ENCODE data around the gene CCDC85A.
A peak's percentile ranks its signal among the peaks of the same experiment; 100 is the strongest.

The CCDC85A gene

DNA sequence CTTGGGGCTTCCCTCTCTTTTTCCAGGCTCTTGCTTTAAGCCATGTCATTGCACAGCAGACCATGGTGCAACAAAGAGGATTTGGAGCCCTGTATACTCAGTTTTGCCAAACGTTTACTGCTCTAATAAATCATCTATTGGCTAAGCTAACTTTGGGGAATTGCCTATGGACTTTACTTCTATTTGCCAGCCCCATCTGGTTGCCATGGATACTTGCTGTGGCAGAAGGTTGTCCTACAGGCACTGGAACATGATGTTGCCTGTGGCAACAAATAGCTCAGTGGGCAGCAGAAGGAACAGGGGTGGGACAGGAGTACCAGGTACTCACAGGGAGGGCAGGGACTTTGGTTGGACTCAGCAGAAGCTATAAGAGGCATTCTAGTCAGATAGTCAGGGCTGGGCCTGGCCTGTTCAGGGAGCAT lies 129.7 kb downstream of the CCDC85A start:
- no peak for FAIRE-seq

DNA sequence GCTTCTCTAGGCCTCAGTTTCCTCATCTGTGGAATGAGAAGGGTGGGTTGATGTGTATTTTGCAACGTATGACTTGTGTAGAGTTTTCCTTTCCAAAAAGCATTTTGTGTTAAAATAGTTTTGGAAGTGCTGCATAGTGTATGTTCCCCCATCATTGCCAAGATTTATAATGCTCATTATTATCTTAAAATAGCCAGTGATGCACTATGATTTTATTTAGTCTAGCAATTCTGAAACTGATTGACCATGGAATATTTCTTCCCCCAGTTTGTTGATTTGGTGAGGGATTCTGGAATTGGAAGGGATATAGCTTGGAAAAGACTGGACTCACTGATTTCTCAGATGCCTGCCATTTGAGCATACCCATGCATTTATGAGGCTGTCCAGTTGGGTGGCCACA lies 130.6 kb downstream of the CCDC85A start:
- FAIRE-seq, result no peak

DNA sequence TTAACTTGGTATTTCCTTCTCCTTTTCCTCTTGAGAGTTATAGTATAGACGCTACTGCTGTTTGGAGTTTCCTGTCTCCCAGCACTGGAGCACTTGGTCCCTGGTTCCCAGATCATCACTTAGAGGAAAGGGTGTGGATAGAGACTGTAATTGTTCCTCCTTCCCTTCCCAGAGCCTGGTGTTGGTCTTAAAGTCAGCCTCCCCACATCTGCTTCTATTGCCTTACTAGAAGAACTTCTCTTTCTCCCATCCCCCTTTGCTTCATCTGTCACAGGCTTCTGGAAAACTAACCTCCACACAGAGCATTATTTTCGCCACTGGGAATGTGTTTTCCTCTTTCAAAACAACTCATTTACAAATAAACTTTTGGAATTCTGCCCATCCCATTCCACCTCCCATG lies 131.0 kb downstream of the CCDC85A start:
- peak; percentile 57 for FAIRE-seq

DNA sequence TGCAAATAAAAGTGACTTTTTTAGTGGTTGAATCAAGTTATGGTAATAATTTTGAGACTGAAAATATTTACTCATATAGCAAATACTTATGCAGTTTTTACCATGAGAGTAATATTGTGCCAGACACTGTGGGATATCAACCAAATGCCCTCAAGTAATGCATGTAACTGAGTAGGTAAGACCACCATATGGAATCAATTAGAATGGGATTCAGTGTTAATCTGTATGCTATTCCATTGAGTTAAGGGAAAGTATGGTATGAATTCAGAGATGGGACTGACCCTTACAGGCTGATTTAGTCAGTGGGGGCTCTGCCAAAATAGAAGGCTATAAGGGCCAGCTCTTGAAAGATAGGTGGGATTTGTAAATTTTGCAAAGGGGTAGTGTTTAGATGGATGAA lies 131.6 kb downstream of the CCDC85A start:
- FAIRE-seq, result no peak

DNA sequence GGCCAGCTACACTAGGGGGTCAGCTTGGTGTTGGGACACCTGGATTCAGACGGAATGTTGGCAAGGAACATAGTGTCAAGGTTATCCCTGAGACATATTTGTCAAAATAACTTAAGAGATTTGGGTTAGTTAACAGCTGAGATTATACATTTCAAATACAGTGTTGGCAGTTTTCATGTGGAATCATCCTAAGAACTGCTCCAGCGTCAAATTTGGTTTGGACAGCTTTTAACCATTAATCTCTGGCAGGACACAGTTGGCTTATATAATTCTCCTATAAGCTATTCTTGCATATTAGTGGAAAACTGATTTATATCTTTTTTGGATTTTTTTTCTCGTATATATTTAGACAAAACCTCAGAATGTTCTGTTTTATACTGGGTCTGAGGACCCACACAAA lies 132.2 kb downstream of the CCDC85A start:
- no peak for FAIRE-seq

DNA sequence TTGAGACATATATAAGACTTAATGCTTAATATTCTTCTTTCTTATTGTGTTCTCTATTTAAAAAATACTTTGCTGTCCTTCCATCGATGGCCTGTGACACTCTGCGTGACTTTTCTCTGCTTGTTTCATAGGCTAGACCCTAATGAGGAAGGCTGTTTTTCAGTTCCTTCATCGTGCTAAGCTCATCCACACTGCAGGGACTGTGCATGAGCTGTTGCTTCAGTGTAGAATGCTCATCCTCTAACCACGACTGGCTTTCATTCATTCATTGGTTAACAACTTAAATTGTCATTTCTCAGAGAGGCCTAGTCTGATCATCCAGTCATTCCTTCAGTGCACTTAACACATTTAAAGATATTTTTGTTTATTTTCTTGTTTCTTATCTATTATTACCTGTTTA lies 134.4 kb downstream of the CCDC85A start:
- no peak for FAIRE-seq

DNA sequence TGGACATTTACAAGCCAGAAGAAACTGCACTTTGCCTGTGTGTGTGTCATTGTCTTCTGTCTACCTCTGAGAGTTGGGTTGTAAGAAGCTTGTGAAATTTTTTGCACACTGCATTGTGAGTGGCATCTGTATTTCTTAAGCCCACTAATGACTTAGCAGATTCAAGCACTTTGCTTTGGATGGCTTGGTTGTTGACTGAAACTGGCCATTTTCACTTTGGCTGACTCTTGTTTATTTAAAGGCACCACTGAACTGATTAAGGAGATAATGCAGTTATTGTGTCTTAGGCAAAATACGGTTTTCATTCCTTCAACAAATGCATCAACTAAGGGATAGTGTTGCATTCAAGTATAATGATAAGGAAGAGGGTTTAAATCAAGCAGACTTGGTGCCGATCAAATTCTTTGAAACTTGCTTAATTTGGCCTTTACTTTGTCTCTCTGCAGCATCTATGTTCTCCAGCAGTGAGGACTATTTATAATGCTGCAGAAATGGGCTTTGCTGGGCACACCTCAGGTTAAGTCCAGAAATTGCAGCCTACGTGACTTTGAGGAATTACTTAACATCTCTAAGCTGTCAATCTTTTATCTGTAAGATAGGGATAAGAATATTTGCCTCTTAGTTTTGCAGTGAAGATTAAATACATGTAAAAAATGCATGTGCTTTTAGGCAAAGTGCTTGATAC lies 142.0 kb downstream of the CCDC85A start:
- no peak for FAIRE-seq

DNA sequence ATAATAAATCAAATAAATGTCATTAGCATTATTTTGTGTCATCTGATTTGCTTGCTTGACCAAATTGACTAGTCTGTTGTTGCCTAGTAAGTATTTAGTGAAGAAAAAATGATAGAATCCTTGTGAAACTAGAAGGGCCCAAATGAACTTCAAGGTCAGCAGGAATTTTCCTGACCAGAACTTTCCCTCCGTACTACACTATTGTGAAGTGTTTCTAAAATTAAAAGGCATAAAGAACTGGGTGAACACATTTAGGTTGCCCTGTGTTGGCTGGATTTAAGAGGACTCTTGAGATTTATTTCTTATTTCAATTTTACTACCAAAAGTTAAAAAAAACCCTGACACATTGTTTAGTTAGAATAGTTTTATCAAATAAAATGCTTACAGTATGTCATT lies 142.6 kb downstream of the CCDC85A start:
- FAIRE-seq, result no peak

DNA sequence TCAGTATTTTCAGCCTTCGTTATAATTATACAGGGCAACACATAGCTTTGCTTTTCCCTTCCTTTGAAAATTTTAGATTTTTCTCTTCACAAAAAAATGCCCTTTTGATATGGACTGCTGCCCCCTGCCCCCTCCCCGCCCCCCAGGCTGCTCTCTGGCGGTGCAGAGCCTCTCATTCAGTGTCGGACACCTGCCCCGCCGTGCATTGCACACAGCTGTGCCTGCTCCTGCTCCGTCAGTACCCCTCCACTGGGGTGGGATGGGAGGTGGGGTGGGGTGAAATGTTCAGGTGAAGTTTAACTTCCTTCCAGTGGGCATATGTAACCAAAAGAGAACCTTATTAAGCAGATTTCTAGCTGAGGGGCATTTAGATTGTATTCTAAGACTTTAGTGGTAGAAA lies 148.0 kb downstream of the CCDC85A start:
- FAIRE-seq, result no peak

DNA sequence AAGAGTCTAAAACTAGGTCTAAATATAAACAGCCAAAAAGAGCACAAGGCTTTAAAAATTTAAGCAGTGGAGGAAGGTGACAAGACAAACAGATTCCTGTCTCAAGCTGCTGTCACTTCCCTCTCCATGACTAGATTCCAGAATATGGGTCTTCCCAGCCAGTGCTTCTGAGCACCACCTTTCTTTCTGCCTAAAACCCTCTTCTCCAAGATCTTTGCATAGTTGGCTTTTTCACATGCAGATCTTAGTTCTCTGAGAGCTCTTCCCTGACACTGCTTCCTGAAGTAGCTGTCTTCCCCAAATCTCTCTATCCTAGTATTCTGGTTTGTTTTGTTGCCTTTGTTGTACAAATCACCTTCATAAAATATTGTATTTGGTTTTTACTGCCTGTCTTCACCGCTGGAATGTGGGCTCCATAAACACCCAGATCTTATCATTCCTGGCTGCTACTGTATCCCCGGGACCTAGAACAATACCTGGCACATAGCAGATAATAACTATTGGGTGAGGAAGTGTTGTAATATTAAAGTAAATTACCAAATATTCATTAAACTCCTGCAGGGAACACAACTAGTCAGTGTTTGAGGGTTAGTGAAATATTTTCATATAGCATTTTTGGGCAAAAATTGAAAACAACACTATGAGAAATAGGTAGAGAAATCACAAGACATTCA lies 150.2 kb downstream of the CCDC85A start:
- no peak for FAIRE-seq

DNA sequence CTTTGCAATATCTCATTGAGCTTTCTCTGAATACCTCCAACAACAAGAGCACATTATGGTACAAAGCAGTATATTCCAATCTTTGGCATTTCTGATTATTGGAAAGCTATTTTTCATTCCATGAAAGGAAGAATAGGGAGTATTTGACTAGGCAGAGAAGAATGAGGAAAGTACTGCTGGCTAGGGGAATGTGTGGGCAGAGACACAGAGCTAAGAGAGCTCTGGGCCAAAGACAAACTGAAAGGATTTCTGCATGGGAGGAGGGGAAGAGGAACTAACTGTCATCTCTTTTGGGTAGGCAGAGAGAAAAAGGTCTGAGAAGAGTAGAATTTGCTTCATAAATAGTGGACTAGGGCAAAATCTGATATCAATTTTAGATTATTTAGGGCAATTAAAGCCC lies 150.8 kb downstream of the CCDC85A start:
- FAIRE-seq, result no peak

DNA sequence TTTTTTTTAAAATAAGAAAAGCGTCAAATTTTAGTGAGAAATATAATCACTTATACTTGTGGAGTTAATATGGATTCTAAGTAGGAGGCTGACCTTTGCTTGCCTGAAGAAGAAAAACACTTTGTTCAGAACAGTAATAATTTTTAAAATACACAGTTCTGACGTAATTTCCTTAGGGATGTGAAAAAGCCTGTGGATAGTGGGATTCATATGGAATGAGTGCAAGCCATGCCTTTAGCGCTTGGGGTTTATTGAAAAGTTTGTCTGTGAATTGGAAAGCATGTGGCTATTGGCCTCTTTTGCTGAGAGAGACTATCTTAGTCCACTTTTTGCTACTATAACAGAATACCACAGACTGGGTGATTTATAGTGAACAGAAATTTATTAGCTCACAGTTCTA lies 151.3 kb downstream of the CCDC85A start:
- FAIRE-seq, result no peak

DNA sequence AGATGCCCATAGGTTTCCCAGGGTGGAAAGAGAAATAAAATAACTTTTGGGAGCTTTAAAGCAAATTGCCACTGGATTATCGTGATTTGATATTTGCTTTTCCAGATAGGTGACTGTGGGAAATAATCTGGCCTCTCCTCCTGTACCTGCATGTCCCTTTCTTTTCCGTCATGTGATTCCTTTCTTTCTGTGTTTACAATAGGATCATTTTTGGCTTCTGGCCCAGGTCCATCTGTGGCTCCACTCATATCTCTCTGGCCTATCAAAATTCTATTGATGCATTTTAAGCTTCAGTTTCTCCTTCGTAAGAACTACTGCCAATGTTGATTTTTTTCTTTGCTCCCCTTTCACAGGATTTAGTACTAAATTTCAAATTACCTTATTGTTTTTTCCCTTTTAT lies 153.6 kb downstream of the CCDC85A start:
- no peak for FAIRE-seq

DNA sequence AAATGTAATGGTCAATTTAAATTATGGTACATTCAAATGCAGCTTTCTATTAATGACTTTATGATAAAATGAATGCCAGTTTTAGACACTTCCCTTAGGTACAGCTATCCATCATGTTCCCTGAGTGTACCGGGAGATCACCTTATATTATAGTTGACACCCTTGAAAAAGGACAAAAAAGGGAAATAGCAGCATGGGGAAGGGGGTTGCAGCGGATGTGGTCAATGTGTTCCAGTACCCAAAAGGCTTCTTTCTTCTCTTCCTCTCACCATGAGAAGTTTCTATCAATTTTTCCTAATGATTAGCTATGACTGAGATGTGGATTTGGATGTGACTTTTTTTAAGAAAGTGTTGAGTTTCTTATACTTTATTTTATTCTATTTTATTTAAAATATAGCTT lies 154.4 kb downstream of the CCDC85A start:
- no peak for FAIRE-seq

DNA sequence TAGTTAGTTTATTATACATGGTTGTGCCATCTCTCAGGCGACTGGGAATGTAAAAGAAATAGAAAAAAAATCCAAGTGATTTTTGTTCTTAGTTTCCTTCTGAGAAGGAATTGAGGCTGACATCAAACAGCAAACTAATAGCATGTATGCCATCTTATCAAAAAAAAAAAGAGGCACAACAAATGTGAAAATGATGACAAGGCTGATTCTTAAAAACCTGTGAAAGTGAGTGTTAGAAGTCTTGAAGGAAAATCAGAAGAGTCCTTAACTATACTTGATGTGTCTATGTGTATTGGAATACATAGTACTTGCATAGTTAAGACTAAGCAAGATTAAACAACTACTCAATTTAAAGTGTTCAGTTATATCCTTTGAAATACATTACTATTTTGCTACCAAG lies 161.0 kb downstream of the CCDC85A start:
- no peak for FAIRE-seq

DNA sequence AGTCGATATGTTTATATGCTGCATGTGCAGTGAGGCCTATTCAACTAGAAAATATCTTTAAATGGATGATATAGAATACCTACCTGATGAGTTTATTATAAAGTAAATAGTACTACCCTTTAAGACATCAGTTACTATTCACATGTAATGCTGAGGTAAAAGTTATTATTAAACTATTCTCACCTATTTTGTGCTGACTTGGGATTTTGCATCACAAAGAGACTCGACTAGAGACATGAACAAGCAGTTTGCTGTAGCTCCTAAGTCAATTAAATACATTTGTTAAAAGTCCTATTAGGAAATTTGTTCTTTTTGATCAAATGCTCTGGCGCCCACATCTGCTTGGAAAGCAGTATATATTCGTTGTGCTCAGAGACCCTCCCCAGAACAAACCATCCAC lies 164.1 kb downstream of the CCDC85A start:
- no peak for FAIRE-seq

DNA sequence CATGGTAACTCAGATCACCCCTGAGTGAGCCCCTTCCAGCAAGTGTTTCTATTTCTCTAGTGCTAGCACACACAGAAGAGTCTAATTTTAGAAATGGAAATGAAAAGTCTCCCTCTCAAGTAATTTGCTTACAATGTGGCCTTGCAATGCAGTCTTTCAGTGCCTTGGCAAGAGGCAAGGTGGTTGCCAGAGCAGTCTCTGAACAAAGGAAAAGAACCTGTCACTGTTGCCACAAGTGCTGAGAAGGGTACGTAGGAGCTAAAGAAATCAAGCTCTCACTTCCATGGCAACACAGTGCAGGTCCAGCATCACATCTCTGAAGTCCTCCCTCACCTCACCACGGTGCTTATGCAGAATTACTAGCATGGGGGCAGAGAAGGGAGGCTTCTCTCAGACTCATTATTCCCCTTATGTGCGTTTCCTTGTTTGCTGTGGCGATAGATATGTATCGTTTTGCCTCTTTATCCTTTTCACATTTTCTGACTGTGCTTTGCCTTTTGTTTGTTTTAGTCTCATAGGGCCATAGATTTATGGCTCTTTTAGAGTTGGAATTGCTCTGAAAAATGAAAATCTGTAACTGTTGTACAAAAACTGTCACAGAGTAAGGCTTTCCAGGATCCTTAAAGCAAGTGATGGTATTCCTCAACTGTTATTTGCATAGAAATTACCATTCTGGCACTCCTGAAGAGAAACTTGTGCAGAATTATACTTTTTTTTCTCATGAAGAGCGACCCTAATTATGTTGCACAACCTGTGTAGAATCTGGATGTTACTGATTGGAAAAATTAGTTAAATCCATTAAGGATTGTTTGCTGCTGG lies 164.8 kb downstream of the CCDC85A start:
- no peak for FAIRE-seq

DNA sequence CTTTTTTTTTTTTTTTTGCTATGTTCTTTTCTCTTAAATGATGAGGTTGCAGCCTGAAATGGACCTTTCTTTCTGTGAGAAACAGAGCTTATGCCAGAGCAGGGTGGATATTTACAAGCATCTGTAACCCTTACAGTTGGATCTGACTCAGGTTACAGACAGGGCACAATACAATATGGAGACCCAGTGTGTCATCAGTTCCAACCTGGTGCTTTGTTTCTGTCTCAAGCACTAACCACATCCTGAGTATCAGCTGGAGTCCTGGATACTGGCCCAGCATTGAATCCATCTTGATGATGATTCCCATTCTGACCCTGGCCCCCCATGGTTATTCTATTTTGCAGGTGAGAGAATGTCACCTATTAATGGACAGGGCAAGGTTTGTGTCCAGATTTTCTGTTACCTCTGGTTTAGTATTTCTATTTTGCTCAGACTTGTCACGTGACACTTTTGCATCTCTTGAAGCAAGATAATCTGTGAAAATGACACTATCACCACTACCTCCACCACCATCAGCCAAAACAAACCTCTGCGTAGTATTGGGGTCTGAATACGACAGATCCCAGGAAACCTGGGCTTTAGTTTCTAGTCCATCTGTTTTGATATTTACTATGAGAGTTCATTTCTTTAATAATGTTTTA lies 174.0 kb downstream of the CCDC85A start:
- no peak for FAIRE-seq

DNA sequence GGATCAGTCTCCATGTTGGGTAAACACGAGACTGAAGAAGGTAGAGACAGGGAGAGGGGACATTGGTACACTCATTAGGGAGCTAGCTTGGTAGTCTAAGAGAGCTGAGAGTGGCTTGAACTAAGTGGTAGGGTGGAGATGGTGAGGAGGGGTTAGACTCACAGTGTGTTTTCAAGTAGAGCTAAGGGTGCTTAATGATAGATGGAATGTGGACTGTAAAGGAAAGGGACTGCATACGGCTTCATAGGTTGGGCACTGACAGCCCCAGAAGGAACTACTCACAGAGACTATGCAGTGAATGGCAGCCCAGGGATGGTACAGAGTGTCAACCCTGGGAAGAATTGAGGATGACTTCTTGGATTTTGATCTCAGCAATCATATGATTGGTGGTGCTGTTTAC lies 178.1 kb downstream of the CCDC85A start:
- no peak for FAIRE-seq

DNA sequence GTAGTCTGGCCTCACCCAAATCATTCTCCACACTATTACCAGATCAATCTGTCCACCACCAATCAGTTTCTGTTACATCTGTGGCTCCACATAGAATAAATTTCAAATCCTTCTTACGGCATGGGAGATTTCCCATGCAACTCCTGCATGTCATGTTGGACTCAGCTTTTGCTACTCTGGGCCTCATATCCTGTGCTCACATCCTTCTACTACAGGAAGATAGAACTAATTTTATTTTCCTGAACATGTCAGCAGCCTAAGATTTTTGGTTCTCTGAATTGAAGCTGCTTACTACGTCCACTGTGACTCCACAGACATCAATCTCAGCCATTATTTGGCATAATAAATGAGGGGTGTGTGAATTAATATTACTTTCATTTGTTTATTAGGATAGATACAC lies 181.1 kb downstream of the CCDC85A start:
- FAIRE-seq, result no peak

DNA sequence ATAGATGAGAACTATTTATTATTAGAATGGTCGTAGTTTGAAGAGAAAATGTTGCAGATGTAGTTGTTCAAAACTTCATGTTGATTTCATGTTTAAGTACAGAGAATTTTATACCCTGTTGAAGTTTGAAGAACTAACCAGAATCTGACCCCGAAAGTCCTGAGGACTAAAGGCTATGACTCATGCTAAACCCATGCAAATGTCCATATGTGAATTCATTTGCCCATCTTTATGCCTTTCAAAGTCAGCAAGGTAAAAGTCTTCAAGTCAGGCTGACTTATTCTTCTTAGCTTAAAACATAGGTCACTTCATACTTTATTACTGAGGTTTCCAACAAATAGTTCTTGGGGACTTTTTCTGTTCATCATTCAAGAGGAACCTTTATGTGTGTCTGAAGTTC lies 185.5 kb downstream of the CCDC85A start:
- no peak for FAIRE-seq

DNA sequence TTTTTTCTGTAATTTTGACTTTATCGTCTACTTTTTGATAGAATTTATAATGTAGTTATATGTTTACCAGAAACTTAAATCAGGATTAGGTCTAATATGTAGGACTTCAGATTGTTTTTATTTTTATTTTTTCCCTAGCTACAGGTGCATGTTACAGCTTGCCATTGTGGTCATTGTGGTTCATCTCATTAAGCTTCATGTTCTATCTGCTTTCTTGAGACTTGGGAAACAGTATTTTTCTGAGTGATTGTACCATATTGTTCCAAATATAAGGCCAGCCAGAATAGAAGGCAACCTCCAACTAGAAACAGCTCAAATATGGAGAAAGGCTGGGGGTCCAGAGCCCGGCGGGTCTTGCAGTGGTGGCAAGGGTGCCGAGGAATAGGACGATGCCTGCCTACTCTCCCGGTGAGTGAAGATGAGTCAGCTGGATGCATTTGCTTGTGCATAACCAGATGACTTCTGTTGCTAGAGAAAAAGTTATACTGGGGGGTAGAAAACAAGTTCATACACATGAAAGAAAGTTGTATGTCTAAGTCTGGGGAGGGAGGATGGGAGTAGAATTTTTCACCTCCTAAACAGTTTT lies 188.4 kb downstream of the CCDC85A start:
- FAIRE-seq, result no peak

DNA sequence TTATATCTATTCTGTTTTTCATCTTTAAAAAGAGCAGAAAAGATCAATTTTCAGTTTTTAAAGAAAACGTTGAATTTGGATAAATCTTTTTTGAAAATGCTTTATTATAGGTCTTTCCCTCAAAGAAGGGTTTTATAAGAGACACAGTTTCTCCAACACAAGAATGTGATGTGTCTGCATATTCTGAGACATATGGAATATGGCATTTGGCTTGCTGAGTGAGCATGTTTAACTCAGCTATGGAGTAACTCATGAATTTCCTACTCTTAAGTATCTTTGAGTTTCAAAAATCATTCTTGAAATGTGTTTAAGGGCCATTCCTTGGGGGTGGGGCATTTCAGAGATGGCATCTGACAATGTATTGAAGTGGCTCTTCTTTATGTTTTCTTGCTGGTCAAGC lies 191.5 kb downstream of the CCDC85A start:
- FAIRE-seq, result no peak

All from endometrium (tissue), 2 donors.